Stimulated activated CD4-positive, alpha-beta T cell treated with anti-CD3 and anti-CD28 coated beads, Interleukin-4, amount 100 ng/mL, for 1 hour (primary cell): ENCODE measurements around the gene TGFB3.

Source experiments
- DNase-seq: peaks from one replicate; pipeline ENCODE4 v3.0.0-alpha.2; 2020

TGFB3 gene

DNA sequence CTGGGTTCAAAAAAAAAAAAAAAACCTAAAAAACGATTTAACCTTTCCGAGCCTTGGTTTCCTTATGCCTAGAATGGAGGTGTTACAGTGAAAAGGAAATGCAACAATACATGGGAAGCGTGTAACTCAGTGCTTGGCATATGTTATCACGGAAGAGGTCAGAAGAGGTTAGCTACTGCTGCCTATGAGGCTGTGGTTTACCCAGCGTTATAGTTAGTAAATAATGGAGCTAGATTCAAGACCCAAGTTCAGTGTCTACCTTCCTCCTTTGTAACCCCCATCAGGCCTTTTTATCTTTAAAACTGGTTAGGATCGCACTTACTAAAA is 4.6 kb upstream of the TGFB3 start:
- DNase-seq = no peak

DNA sequence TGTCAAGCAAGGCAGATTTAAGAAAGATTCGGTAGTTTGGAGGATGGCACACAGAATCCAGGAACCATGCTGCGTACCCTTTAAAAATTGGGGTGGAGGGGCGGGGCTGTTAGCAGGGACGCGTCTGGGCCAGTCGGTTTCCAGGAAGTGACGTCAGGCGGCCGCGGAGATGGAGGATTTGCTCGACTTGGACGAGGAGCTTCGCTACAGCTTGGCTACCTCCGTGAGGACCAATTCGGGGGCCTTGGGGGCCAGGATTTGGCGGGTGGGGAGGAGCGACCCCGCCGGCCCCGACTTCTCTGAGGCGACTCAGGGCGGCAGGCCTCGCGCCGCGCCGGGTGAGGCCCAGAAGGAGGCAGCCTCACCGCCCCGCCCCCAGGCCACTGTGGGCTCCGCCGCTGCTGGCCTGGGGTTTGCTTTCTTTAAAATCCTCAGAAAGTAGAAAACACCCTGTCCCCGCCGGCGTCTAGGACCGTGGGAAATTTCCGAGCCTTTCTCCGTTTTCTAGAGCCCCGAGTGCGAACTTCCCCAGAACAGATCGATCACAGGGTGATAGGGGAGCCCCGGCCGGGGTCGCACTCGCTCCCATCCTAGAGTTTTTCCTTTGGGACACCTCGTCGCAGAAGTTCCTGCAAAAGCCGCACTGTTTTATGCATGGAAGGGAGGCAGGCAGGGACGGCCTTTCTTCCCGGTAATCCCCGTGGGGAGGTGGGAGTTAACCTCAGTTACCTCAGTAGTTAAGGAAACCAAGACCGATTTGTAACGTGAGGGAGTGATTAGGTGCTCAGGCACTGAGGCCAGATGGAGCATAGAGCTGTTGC is 4.0 kb upstream of the TGFB3 start, which contains the start of gene IFT43:
IFT43 (plus strand) TSS at position 146 of the 821 bp plus-strand sequence; CDS start at position 170, 24 bp downstream.
- peak; percentile 92 for DNase-seq

GRCh38 chr14:75984674-75985073 is 2.9 kb upstream of the TGFB3 start:
- DNase-seq = no peak

GRCh38 chr14:75983019-75983358 is 1.2 kb upstream of the TGFB3 start:
- DNase-seq = no peak

DNA sequence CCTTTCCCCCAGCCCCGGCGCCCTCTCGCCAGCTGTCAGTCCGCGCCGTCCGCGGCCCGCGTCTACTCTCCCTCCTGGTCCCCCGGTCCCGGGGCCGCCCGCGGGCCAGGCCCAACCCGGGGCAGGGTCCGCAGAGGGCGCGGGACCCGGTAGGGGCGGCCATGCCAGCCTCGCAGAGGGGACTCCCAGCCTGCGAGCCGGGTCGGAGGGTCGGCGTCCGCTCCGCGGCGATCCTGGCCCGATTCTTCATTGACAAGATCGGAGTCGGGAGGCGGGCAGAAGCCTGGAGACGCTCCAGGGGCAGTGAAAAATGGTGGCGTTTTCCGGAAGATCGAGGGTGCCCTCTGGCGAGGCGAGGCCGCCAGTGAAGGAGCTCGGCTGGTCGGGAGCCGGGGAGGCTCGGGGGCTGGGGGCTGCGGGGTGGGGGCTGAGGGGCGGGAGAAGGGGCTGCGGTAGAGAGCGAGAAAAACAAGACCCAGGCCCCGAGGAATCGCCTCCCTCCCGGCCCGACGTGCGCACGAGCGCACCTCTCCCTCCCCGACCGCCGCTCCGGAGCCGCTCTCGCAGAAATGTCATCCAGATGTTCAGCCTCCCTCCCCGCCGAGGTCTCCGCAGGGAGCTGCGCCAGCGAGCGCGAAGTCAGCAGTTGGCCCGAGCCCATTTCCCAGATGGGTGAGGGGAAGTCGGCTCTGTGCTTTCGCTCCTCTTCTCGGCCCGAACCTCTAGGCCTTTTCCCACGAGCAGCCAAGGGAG is 647 bp upstream of the TGFB3 start:
- DNase-seq = peak; percentile 76

DNA sequence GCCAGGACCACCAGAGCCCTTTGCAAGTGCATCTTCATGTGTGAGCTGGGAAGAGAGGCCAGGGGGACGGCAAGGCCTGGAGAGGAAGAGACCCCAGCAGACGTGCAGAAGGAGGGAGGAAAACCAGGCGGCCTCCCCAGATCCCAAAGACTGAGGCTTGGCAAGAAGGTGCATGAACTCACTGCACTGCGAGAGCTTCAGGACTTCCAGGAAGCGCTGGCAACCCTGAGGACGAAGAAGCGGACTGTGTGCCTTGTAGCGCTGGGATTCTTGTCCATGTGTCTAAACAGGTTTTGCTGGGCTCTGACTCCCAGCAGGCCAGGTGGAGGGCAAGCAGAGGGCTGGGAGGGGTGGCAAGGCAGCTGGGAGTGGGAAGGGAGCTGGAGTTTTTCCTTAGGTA is 939 bp downstream of the TGFB3 start:
- no peak for DNase-seq

DNA sequence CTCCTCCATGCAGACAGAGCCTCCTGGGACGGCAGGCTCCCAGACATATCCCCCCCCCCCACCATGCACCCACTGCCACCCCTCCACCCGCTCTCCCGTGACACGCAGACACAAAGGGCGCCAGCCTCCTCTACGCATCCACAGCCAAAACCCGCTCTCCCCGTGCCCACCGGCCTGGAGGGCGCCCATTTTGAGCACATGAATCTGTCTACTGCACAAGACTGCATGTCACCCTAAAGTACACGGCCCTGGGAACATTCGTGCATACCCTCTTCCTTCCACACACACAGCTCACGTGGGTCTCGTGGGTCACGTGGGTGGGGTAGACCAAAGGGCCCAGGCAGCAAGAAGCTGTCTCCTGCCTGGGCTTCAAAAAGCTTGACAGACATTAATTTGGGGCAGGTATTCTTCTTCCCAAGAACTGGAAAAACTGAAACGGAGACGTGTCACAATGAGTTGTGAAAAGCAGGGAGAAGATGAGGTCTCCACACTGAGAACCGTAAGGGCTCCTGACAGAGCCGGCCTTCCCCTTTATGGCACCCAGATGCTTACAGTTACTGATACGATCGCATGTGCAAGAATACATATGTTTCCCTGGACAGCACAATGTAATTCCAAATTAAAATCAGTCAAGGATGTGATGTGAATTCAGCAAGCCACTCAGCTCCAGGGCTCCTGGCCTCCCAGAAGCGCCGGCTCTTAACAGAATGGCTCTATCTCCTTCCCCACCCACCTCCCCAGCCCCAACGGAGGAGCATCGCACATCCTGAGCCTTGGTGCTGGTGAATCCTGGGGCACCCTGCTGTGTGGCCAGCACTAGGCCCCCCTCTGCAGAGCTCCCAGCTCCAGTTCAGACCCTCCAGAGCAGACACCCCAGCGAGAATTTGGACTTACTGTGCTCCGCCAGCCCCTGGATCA is 1.9 kb downstream of the TGFB3 start:
- DNase-seq = no peak

DNA sequence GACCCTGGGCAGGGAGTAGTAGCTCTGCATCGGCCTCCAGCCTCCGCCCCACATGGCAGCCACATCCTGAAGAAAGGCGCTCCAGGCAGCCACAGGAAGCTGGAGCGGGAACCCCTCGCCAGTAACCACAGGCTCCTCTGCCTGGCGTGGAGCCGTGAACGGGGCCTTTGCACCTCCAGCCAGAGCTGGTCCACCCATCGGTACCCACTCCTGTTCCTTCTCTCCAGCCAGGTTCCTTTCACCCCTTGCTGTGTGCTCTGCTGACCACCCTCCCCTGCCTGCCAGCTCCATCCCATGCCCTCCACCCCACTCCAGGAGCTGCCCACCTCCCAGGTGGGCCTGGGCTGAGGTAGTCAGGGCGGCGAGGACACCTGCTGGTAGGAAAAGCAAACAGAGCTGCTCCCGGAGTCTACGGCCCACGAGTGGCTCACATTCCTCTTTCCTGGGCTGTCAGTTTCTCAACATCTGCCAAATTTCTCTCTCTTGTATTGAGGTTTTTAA is 2.7 kb downstream of the TGFB3 start:
- DNase-seq = peak; percentile 24

- DNase-seq = no peak
Observed at GRCh38 chr14:75978249-75978731, 3.5 kb downstream of the TGFB3 start.

DNA sequence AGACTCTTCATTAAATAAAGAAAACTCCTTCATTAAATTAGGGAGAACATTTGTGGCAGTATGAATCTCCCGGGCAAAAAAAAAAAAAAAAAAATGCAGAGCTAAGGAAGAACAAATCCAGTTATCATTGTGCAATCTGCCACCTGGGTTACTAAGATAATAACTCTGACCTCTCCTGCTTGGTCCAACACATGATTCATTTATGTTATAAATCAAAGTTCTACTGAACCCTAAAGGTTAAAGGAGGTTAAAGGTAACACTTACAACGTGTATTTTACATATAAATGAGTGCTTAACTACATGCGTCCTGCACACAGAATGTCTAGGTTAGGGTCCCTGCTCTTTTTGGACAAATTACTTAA is 4.2 kb downstream of the TGFB3 start:
- DNase-seq = no peak

GRCh38 chr14:75976826-75977581 is 4.8 kb downstream of the TGFB3 start:
- DNase-seq = no peak

- DNase-seq = no peak
Observed at GRCh38 chr14:75972801-75973421, 8.9 kb downstream of the TGFB3 start.

GRCh38 chr14:75971509-75971908 is 10.3 kb downstream of the TGFB3 start:
- DNase-seq = no peak

- DNase-seq = no peak
Observed at GRCh38 chr14:75970989-75971388, 10.8 kb downstream of the TGFB3 start.

DNA sequence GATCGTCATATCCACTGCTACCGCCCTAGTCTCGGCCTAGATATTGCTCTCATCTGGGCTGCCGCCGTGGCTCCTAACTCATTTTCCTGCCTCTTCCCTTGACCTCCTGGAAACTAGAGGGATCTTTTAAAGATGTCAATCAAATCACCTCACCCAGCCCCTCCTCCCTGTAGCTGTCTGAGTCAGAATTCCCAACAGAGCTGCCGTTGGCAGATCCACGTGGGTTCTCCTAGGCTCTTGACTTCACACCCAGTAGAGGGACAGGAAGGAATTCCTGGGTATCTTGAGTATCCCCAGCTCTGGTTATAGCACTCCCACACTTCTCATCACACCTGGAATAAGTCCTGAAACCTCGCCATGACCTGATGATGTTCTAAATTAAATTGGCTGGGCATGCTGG is 11.9 kb downstream of the TGFB3 start:
- no peak for DNase-seq

DNA sequence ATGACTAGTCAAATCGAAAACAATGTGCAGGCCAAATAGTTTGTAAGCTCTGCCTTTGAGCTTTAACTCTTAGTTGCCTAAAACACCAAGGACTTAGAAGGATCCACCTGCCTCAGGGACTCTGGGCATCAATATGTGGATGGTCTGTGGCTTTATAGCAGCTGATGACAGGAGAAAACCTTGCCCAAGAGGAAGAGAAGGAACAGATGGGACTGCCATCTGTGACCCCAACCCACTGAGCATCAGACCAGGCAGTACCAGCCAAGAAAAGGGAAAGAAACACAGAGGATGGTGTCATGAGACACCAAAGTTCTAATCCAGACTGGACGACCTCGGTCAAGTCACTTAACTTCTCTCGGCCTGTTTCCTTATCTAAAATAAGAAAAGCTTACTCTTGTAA is 12.7 kb downstream of the TGFB3 start:
- no peak for DNase-seq

DNA sequence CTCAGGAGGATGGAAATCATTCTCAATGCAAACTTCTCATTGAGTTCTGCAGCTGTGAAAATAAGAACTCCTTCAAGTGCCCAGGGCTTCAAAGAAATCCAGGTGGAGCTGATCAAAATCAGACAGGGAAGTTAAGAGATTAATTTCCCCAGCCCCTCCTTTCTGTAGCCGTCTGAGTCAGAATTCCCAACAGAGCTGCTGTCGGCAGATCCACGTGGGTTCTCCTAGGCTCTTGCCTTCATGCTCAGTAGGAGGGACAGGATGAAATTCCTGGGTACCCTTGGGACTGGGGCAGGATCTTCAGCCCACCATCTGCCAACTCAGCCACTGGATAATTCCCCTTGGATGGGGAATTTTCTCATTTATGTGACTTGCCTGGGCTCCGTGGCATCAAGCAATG is 13.3 kb downstream of the TGFB3 start:
- DNase-seq = no peak

- DNase-seq = no peak
Observed at GRCh38 chr14:75967866-75968265, 13.9 kb downstream of the TGFB3 start.

DNA sequence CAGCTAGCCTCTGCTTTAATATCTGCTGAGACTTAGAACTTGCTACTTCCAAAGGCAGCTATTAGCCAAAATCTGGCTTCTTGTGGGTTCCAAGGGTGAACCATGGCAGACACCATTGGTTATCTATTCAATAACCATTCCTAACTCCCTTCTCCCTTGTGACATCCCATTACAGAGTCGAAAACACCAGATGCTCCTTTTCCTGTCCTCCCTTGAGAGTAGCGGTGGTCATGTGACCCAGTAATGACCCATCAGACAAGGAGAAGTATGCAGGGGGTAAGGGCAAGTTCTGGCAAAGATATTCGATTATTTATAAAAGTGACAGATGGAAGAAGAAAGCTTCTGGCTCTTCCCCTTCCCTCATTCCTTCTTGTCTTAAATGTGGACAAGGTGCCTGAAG is 20.1 kb downstream of the TGFB3 start:
- no peak for DNase-seq

DNA sequence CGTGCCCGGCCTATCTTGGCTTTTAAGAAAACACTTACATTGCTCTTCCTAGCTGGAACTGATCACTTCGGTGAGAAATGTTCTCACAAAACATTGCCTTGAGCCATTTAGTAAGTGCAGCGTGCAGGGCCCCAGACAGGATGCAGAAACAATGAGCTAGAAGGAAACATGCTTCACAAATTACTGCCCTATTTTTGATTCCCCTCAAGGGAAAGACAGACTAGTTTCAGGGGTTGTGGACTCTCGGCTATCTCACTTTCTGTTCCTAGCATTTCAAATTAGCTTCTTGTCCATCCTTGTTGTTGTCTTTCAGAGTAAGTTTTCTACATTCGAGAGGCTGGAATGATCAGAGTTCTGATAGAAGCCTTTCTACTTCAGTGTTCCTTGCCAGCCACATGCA is 21.6 kb downstream of the TGFB3 start:
- no peak for DNase-seq

GRCh38 chr14:75959031-75959430 is 22.8 kb downstream of the TGFB3 start:
- DNase-seq = no peak

DNA sequence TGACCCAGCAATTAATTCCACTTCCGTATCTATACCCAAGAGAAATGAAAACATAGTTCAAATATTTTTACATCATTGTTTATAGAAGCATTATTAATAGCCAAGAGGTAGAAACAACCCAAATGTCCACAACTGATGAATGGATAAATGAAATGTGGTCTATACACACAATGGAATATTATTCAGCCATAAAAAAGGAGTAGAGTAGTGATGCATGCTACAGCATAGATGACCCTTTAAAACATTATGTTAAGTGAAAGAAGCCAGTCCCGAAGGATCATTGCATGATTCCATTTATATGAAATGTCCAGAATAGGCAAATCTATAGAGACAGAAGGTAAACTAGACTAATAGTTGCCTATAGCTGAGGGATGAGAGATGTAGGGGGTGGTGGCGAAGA is 29.3 kb downstream of the TGFB3 start:
- DNase-seq = no peak
